NT2/D1 (cell line): ENCODE results near the gene SLC7A5.

Experiments used
- SUZ12 ChIP-seq: IDR thresholded peaks from 2 replicates; pipeline ENCODE4 v1.6.1; 2011; ENCODE audit not compliant: insufficient read length, insufficient read depth; ENCODE audit errors: extremely low read depth
- ZNF274 ChIP-seq: IDR thresholded peaks from 2 replicates; pipeline ENCODE4 v1.6.1; 2011; ENCODE audit warnings: mild to moderate bottlenecking, low read depth, low read length

- TF ChIP-seq SUZ12 (no peak), ZNF274 (no peak)
These were observed 23.3 kb downstream of the SLC7A5 start for GRCh38 chr16:87845807-87846619.
